HG02763 (cell line): ENCODE results near the gene RPS6KA4.

Source experiments
- ATAC-seq: cut with Tn5 transposase; IDR thresholded peaks from one replicate; pipeline ENCODE4 v1.9.1; 2021; ENCODE audit warnings: mild to moderate bottlenecking, moderate library complexity; ENCODE audit not compliant: unreplicated experiment

RPS6KA4 gene

DNA sequence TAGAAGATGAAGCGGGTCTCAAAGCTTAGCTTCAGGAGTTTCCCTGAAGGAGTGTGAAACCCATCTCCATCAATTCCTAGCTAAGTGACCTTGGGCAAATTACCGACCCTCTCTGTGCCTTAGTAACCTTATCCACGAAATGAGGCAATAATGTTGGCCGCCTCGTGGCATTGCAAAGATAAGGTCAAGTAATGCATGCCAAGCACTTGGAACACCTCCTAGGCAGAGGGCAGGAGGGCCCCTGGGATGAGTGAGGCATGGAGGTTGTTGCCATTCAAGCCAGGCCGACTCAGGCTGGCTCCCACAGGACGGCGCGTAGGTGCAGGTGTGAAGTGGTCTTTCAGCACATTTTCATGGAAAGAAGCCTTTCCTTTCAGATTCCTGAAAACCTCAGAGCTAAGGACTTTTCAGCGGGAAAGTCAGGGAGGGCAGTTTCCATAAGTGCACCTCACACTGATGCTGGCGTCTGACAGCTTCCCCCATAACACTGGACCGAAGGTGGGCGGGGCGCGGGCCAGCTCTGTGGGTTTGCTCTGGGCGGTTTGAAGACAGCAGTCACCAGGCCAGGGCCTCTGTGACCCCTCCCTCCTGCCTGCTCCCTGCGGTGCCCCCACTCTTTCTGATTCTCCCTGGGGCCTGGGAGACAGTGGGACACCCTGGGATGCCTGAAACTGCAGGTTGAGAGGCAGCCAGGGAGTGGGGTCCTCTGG is 25.2 kb downstream of the RPS6KA4 start:
- ATAC-seq = no peak

DNA sequence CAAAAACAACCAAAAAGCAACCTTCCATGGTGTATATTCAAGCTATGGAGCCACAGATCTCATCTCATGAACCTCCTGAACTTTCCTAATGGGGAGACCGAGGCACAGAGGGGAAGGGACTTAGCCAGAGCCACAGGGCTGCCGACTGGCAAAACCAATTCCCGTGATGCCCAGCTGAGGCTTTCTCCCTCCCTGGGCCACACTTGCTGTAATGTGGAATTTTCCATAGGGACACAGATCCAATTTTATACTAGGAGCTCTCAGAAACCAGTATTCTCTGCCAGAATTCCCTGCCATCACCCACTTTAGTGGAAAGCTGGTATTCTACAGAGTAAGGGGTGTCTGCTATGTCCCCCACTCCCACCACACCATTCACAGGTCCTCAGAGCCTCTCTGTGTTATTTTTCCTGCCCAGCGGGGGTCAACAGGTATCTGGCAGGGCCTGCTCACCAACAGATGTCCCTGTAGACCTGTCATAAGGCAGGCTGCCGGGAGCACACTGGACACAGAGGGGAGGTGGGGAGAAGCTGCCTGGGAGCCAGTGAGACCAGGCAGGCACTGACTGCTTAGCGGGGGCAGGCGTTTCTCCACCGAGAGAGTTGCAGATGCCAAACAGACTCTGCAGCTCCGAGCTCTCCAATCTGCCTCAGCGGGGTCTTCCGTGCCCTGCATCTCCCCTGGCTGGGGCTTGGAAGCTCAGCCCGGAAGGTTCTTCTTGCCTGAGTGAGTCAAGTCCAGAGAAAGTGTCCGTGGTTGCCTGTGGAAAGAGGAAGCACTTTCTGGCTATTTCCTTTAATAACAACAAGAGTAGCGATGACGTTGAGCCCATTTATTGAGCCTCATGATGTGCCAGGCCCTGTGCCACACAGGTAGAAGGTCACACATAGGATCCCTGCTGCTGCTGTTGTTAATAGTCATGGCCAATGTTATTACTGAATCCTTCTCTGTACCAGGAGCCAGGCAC is 26.3 kb downstream of the RPS6KA4 start:
- no peak for ATAC-seq

DNA sequence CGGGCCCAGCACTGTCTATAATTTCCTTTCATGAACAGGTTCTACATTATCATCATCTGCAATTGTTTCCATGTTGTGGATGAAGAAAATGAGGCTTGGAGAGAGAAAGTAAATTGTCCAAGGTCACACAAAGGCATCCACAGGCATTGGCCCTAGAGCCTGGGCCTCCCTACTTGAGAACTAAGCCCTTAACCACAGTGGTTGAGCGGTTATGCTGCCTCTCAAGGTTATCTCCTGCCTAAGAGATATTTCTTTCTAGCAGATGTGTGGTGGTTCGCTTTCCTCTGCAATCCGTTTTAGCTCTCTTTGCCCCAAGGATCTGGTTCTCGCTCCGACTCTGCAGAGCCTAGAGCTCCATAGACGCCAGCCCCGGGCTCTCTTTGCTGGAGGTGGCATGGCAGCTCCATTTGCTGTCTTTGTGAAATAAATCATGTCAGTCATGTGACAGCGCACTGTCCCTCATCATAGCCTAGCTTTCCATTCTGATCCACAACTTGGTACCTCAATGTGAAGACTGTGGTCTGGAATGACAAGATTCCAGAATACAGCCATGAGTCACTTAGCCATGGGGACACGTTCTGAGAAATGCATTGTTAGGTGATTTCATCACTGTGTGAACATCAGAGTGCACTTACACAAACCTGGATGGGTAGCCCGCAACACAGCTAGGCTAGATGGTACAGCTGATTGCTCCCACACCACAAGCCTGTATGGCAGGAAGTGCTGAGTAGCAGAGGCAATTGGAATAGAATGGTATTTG is 27.2 kb downstream of the RPS6KA4 start:
- no peak for ATAC-seq

GRCh38 chr11:64387916-64388315 is 29.0 kb downstream of the RPS6KA4 start:
- no peak for ATAC-seq

DNA sequence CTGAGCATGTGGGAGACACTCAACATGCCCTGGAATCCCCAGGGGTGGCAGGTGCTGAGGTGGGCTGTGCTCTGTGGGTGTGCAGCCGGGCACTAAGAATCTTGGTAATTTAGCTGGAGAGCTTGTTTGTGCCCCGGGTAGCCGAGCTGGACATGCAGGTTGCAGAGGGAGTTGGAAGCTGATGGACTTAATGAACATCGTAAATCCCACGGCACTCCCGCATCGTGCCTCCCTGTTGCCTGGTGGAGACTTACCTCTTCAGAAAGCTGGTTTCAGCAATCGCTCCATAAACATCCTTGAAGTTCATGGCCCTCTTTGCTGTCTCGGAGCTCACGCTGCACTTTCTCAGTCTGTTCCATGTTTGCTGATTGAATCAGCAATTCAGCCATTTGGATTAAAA is 29.9 kb downstream of the RPS6KA4 start:
- ATAC-seq = no peak

- no peak for ATAC-seq
These were observed 30.9 kb downstream of the RPS6KA4 start for GRCh38 chr11:64389851-64390250.

- no peak for ATAC-seq
These were observed 31.6 kb downstream of the RPS6KA4 start for GRCh38 chr11:64390558-64390957.

DNA sequence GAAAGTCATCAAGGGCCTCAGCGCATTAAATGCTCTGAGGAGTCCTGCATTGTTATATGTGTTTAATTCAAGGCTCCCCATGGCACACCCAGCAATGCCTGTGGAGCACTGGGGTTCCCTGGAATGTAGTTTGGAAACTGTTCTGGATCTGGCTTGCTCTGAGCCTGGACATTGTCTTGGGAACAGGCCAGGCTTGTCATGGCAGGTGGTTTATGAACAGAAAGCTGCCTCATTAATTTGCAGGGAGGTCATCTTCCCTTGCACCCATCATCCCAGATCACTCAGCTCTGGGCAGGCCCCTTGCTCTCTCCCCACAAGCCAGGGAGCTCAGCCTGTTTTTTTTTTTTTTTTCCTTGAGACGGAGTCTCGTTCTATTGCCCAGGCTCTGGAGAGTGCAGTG is 32.9 kb downstream of the RPS6KA4 start:
- ATAC-seq = no peak

DNA sequence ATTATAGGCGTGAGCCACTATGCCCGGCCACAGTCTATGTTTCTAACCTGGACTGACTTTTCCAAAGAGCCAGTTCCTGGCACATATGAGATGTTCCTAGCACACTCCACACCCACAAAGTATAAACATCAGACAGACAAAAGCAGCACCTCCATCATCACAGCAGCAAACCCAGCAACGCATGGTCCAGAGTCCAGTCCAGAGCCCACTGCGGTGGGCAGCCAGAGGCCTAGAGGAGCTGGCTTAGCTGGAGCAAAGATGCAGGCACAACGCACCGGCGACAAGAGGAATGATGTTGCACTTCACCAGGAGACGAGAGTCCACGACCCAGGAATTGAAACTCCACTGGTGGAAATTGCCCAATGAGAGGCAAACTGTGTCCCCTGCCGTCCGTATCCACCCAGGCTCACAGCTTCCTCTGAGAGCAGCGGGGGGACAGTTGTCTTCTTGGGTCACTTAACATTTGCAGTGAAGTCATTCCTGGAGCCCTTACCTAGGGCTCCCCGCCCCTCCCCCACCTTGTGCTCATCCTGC is 36.6 kb downstream of the RPS6KA4 start:
- ATAC-seq = no peak

DNA sequence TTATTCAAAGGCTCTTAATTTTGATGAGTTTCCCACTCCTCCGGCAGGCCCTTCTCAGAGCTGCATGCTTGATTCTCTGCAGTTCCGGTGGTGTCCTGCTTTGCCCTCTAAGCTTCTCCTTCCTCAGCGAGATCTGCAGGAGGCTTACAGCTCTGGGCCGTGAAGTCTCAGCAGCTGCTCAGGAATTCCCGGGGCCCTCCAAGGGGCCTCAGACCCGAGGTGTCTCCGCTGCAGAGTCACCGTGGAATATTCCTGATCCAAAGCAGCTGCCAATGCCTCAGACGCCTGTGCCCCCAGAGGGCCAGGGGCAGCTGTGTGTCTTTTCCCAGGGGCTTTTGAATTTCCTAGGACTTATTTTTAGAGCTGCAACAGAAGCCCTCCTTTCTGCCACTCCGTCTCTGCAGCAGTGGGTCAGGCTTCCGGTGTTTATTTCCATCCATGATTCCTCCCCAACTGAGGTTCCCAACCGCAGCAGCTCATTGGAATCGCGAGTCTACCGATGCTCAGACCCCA is 37.2 kb downstream of the RPS6KA4 start:
- ATAC-seq = no peak

- ATAC-seq = no peak
These were observed 41.1 kb downstream of the RPS6KA4 start for GRCh38 chr11:64400102-64400501.

GRCh38 chr11:64400667-64401066 is 41.7 kb downstream of the RPS6KA4 start:
- ATAC-seq = no peak

DNA sequence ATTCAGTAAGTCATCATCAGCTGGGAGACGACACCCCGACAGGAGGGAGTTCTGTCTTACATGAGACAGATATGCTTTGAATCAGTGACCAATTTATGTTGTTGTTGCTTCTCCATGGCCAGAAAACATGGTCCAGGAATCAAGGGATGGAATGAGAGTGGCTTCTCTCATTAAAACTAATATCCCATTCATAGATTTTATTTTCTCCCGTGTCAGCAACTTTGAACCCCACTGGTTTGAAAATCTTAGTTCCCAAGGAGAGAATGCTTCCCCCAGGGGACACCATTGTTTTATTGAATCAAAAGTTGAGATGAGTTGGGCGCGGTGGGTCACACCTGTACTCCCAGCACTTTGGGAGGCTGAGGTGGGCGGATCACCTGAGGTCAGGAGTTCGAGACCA is 42.8 kb downstream of the RPS6KA4 start:
- no peak for ATAC-seq

DNA sequence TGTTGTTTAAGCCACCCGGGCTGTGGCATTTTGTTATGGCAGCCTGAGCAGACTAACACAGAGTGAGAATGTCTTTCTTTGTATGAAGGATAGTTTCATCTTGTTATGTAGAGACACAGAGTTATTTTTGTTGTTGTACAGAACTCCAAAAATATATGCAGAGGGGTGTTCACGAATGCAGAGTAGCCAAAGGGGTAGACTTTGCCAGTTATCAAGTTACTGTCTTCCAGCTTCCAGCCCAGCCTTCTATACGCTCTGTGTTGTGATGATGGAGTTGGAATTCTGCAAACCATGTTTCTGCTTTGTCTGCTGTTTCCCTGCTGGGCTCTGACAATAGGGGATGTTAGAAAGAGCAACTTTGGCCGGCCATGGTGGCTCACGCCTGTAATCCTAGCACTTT is 44.1 kb downstream of the RPS6KA4 start:
- ATAC-seq = no peak

GRCh38 chr11:64406221-64406946 is 47.4 kb downstream of the RPS6KA4 start:
- ATAC-seq = no peak

GRCh38 chr11:64407221-64407620 is 48.3 kb downstream of the RPS6KA4 start:
- no peak for ATAC-seq

DNA sequence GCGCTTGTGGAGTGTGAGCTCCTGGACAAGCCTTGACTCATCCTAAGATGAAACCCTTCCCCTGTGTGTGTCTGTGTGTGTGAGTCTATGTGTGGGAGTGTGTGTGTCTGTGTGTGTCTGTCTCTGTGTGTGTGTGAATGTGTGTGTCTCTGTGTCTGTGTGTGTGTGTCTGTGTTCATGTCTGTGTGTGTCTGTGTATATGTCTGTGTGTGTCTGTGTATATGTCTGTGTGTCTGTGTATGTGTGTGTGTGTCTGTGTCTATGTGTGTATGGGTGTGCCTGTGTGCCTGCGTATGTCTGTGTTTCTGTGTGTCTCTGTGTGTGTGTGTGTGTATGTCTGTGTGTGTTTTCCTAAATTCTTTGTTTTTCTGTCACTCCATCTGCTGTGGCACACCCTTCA is 48.7 kb downstream of the RPS6KA4 start:
- no peak for ATAC-seq

GRCh38 chr11:64409278-64409677 is 50.3 kb downstream of the RPS6KA4 start:
- ATAC-seq = no peak

- no peak for ATAC-seq
These were observed 50.9 kb downstream of the RPS6KA4 start for GRCh38 chr11:64409707-64410403.

- ATAC-seq = no peak
These were observed 51.4 kb downstream of the RPS6KA4 start for GRCh38 chr11:64410404-64410734.
